Karpas-422 (cell line): Measurements from ENCODE around the gene ARMC3. TPM values are rescaled to one million over a fixed set of nuclear protein-coding genes. Genes with fewer than 3 reads are reported as not detected.

Experiments used
- DNase-seq: peaks from one replicate; pipeline ENCODE4 v3.0.0-alpha.2; 2015
- H2AFZ ChIP-seq: fragments of 200-600 bp; sonication (generic); 2 replicates; pipeline ENCODE4 v1.6.1; 2014; ENCODE audit warnings: antibody characterized with exemption, low read length, mixed read lengths
- H3K27ac ChIP-seq: fragments of 200-600 bp; sonication (generic); 2 replicates; pipeline ENCODE4 v1.5.1; 2014; ENCODE audit warnings: mild to moderate bottlenecking, low read length, moderate library complexity
- H3K27me3 ChIP-seq: fragments of 200-600 bp; sonication (generic); 2 replicates; pipeline ENCODE4 v1.6.1; 2014; ENCODE audit warnings: low read length, mixed read lengths
- H3K36me3 ChIP-seq: fragments of 200-600 bp; sonication (generic); 2 replicates; pipeline ENCODE4 v1.6.1; 2014; ENCODE audit warnings: low read length, mixed read lengths; ENCODE audit not compliant: insufficient read depth
- H3K4me1 ChIP-seq: fragments of 200-600 bp; sonication (generic); 2 replicates; pipeline ENCODE4 v1.6.1; 2014; ENCODE audit warnings: mild to moderate bottlenecking, low read length, mixed read lengths
- H3K4me2 ChIP-seq: fragments of 200-600 bp; sonication (generic); 2 replicates; pipeline ENCODE4 v1.6.1; 2014; ENCODE audit warnings: low read length, low read depth, mild to moderate bottlenecking; ENCODE audit not compliant: poor library complexity, severe bottlenecking
- H3K4me3 ChIP-seq: fragments of 200-600 bp; sonication (generic); 2 replicates; pipeline ENCODE4 v1.5.1; 2014; ENCODE audit warnings: mild to moderate bottlenecking, antibody characterized with exemption, low read length, mixed read lengths
- H3K79me2 ChIP-seq: fragments of 200-600 bp; sonication (generic); 2 replicates; pipeline ENCODE4 v1.6.1; 2014; ENCODE audit warnings: mild to moderate bottlenecking, low read length, mixed read lengths
- H3K9ac ChIP-seq: fragments of 200-600 bp; sonication (generic); 2 replicates; pipeline ENCODE4 v1.6.0; 2014; ENCODE audit warnings: low read length
- H3K9me2 ChIP-seq: fragments of 200-600 bp; sonication (generic), shearing (Covaris generic); replicated peaks from 2 replicates; pipeline ENCODE4 v1.6.0; 2014; ENCODE audit warnings: mild to moderate bottlenecking, low read length, moderate library complexity; ENCODE audit not compliant: insufficient read depth
- H3K9me3 ChIP-seq: fragments of 300-700, 200-600 bp; sonication (generic); 2 replicates; pipeline ENCODE4 v1.6.1; 2014; ENCODE audit warnings: low read length, mixed read lengths
- H4K20me1 ChIP-seq: fragments of 200-600 bp; sonication (generic); 2 replicates; pipeline ENCODE4 v1.6.1; 2014; ENCODE audit warnings: mild to moderate bottlenecking, antibody characterized with exemption, low read length, low read depth; ENCODE audit not compliant: insufficient read depth
- total RNA-seq: library from RNA; depleted of rRNA; stranded (reverse); fragments of >200 nt; shearing (Covaris generic); gene quantifications from 2 replicates; pipeline ENCODE4 v1.2.3, GENCODE V29; 2014; ENCODE audit warnings: low replicate concordance

Gene ARMC3
- total RNA-seq, 1 experiment from 2014 or later: not detected

DNA sequence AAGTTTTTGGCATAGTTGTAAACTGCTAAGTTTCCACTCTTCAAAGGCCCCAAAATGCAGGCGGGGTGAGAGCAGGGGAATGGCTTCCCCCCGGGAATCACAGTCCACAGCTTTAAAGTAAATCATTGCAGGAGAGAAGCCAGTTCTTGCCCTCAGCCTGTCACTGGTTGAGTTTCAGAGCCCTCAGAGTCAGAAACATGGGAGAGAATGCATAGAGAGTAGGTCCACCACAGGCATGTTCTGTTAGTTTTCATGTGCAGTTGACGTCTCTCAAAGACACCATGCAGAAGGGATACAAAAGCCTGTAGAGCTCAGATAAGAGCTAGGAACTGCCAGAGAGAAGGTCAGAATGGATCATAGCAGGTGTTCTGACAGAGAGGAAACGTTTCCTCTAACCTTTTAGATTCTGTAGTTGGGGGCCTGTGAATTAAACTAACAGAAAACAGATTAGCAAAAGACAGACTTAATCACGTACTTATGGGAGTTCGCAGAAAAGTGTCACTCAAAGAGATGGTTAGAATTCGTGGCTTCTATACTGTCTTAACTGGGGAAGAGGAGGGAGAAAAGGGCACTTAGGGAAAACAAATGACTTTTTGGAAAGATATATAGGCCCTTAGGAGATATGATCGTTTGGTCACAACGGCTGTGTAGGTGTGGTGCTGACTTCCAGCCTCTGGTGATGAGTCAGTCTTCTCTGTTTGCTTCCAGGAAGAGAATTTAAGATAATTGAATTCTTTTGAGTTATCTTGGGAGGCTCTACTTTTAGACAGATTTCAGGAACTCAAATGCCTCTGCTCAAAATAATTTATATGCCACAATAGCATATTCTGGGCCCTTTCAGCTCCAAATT is 119.6 kb downstream of the ARMC3 start:
- H3K9me3 ChIP-seq: no peaks in the 10 kb centered on the region
- no peaks in the 10 kb centered on the region for H3K9me2 ChIP-seq
- H3K79me2 ChIP-seq: no peaks in the 10 kb centered on the region
- H3K4me1 ChIP-seq: no peaks in the 10 kb centered on the region
- no peaks in the 10 kb centered on the region for H3K27me3 ChIP-seq
- H2AFZ ChIP-seq: no peak overlapping the region
- no peak overlapping the region for H3K4me3 ChIP-seq
- no peak for DNase-seq
- no peaks in the 10 kb centered on the region for H3K36me3 ChIP-seq
- no peak overlapping the region for H3K9ac ChIP-seq
- no peaks in the 10 kb centered on the region for H4K20me1 ChIP-seq
- H3K4me2 ChIP-seq: no peak overlapping the region
- no peak overlapping the region for H3K27ac ChIP-seq

DNA sequence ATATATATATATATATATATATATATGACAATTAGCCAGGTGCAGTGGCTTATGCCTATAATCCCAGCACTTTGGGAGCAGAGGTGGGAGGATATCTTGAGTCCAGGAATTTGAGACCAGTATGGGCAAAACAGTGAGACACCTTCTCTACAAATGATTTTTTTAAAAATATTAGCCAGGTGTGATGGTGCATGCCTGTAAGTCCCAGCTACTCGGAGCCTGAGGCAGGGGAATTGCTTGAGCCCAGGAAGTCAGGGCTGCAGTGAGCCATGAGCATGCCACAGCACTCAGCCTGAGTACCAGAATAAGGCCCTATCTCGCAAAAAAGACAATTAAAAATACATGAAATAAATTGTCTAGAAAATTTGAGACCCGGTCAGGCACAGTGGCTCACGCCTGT is 120.3 kb downstream of the ARMC3 start:
- Histone ChIP-seq H3K27me3 (no peaks in the 10 kb centered on the region), H4K20me1 (no peaks in the 10 kb centered on the region), H3K9me3 (no peaks in the 10 kb centered on the region), H3K4me2 (no peak overlapping the region), H3K9ac (no peak overlapping the region), H2AFZ (no peak overlapping the region), H3K79me2 (no peaks in the 10 kb centered on the region), H3K36me3 (no peaks in the 10 kb centered on the region), H3K9me2 (no peaks in the 10 kb centered on the region), H3K27ac (no peak overlapping the region), H3K4me3 (no peak overlapping the region), H3K4me1 (no peaks in the 10 kb centered on the region)
- no peak for DNase-seq

DNA sequence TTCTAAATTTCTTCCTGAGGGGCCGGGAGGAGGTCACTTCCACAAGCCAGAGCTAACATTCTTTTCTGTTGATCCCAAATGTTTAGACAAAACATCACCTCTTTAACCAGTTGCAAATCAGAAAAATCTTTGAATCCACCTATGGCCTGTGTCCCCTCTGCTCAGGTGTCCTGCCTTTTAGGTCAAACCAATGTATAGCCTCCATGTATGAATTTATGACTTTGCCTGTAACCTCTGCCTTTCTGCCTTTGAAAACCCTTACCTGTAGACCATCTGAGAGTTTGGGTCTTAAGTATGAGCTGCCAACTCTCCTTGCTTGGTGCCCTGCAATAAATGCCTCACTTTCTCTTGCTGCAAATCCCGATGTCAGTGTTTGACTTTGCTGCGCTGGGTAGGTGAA is 123.4 kb downstream of the ARMC3 start:
- no peaks in the 10 kb centered on the region for H3K27me3 ChIP-seq
- H3K9ac ChIP-seq: no peak overlapping the region
- no peaks in the 10 kb centered on the region for H4K20me1 ChIP-seq
- no peak overlapping the region for H3K27ac ChIP-seq
- no peaks in the 10 kb centered on the region for H3K9me2 ChIP-seq
- no peaks in the 10 kb centered on the region for H3K4me1 ChIP-seq
- no peak overlapping the region for H3K4me2 ChIP-seq
- no peak for DNase-seq
- no peak overlapping the region for H2AFZ ChIP-seq
- no peak overlapping the region for H3K4me3 ChIP-seq
- no peaks in the 10 kb centered on the region for H3K79me2 ChIP-seq
- no peaks in the 10 kb centered on the region for H3K36me3 ChIP-seq
- H3K9me3 ChIP-seq: no peaks in the 10 kb centered on the region

DNA sequence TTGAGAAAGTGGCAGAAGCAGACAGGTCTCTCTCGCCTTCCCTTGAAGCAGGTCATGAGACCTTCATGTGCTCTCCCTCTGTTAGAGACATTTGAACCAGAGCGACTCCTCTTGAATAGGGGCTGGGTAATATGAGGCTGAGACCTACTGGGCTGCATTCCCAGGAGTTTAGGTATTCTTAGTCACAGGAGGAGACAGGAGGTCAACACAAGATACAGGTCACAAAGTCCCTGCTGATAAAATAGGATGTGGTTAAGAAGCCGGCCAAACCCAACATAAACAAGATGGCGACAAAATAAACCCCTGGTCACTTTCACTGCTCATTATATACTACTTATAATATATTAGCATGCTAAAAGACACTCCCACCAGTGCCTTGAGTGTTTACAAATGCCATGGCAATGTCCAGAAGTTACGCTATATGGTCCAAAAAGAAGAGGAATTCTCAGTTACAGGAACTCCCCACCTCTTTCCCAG is 124.0 kb downstream of the ARMC3 start:
- H3K9ac ChIP-seq: no peak overlapping the region
- no peaks in the 10 kb centered on the region for H3K79me2 ChIP-seq
- no peaks in the 10 kb centered on the region for H3K36me3 ChIP-seq
- no peak overlapping the region for H2AFZ ChIP-seq
- no peak for DNase-seq
- no peaks in the 10 kb centered on the region for H3K9me3 ChIP-seq
- H3K4me3 ChIP-seq: no peak overlapping the region
- H3K27ac ChIP-seq: no peak overlapping the region
- no peaks in the 10 kb centered on the region for H3K27me3 ChIP-seq
- H3K4me1 ChIP-seq: no peaks in the 10 kb centered on the region
- no peaks in the 10 kb centered on the region for H4K20me1 ChIP-seq
- H3K4me2 ChIP-seq: no peak overlapping the region
- no peaks in the 10 kb centered on the region for H3K9me2 ChIP-seq

DNA sequence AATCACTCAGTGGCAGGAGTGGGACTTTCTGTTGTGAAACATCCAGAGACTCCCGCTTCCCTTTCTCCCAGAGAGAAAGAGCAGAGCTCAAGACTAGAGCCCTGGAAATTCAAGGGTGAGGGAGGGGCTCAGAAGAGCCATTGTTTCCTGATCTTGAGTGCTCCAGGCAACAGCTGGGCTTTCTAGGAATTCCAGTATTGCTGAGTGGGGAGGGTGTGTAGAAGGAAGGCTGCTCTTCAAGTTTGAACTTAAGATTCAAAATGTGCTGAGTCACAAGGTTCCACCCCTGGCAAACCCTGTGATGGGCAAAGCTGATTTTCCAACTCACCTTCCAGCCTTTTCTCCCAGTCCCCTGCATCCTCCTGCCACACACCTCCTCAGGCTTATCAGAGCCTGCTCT is 125.2 kb downstream of the ARMC3 start:
- DNase-seq: no peak
- no peak overlapping the region for H3K9ac ChIP-seq
- H3K79me2 ChIP-seq: no peaks in the 10 kb centered on the region
- H3K27me3 ChIP-seq: no peaks in the 10 kb centered on the region
- no peak overlapping the region for H3K27ac ChIP-seq
- no peaks in the 10 kb centered on the region for H3K36me3 ChIP-seq
- H3K9me2 ChIP-seq: no peaks in the 10 kb centered on the region
- no peaks in the 10 kb centered on the region for H3K4me1 ChIP-seq
- H3K4me2 ChIP-seq: no peak overlapping the region
- H2AFZ ChIP-seq: no peak overlapping the region
- no peaks in the 10 kb centered on the region for H3K9me3 ChIP-seq
- H4K20me1 ChIP-seq: no peaks in the 10 kb centered on the region
- no peak overlapping the region for H3K4me3 ChIP-seq

DNA sequence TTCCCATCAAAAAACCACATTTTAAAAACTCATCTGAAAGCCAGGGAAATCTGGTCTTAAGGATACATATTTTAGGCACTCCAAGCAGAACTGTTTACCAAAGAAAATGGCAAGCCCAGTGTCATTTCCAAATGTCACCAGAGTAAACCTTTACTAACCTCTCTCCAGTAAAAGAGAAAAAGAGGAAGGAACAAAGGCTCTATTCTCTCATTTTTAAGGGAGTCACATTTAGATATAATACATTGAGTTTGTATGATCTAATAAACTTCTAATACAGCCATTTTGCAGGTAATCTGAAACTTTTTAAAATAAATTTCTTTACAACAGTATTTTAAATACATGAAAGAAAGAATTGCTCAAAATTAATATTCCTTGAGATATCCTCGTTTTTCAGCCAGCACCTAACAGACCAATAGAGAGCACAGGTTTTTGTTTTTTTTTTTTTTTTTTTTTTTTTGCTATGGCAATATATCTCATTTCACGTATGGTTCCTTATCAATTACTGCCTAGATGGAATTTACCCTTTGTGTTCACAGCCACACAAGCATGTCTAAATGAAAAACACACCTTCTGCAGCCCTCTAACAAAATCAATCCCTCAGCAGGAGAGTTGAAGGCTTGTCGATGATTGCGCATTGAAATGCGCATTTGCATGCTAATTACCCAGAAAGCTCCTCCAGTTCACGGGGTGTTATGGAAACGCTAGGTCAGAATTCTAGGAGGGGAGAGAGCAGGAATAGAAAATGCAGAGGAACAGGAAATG is 127.8 kb downstream of the ARMC3 start:
- no peak overlapping the region for H3K4me3 ChIP-seq
- no peak overlapping the region for H2AFZ ChIP-seq
- H3K79me2 ChIP-seq: no peaks in the 10 kb centered on the region
- no peak overlapping the region for H3K4me2 ChIP-seq
- no peak overlapping the region for H3K27ac ChIP-seq
- no peaks in the 10 kb centered on the region for H3K4me1 ChIP-seq
- H3K9me3 ChIP-seq: no peaks in the 10 kb centered on the region
- no peak for DNase-seq
- no peaks in the 10 kb centered on the region for H3K27me3 ChIP-seq
- H3K9me2 ChIP-seq: no peaks in the 10 kb centered on the region
- no peak overlapping the region for H3K9ac ChIP-seq
- no peaks in the 10 kb centered on the region for H4K20me1 ChIP-seq
- no peaks in the 10 kb centered on the region for H3K36me3 ChIP-seq

DNA sequence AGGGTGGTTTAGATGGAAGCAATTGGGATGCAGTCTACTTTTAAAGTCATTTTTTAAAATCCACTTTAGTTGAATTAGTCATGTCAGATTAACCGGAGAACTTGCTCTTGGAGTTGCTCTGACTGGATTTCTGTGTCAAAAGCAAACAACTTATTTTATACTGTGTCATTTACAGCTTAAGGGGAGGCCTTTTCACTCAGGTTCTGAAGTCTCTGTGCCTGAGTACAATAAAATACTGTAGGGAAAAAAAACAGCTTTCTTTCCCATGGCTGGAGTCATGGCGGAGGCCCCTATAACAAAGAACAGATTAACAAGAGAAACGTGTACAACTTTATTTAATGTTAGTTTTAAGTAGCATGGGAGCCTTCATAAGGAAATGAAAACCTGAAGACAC is 128.3 kb downstream of the ARMC3 start:
- Histone ChIP-seq H3K27ac (no peak overlapping the region), H2AFZ (no peak overlapping the region), H3K79me2 (no peaks in the 10 kb centered on the region), H3K27me3 (no peaks in the 10 kb centered on the region), H3K4me2 (no peak overlapping the region), H3K9me2 (no peaks in the 10 kb centered on the region), H3K9me3 (no peaks in the 10 kb centered on the region), H3K4me1 (no peaks in the 10 kb centered on the region), H3K36me3 (no peaks in the 10 kb centered on the region), H3K9ac (no peak overlapping the region), H4K20me1 (no peaks in the 10 kb centered on the region), H3K4me3 (no peak overlapping the region)
- DNase-seq: no peak

DNA sequence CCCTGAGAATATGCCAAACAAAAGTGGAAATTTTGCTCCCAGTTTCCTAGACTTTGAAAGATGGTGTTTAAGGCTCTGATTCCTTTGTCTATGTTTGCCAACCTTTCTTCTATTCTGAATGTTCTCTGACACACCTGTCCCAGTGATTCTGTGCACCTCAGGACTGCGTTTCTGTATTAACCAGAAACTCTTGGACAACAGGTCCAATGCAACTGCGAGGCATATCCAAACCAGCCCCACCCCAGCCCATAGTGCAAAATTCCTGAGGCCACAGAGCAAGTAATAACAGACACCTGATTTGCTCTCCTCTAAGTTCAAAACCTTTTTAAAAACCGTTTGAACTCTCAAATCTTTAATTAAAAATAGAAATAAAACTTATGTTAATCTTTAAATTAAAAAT is 130.5 kb downstream of the ARMC3 start:
- no peak for DNase-seq
- H3K9me3 ChIP-seq: no peaks in the 10 kb centered on the region
- no peak overlapping the region for H3K27ac ChIP-seq
- H3K36me3 ChIP-seq: no peaks in the 10 kb centered on the region
- no peaks in the 10 kb centered on the region for H3K27me3 ChIP-seq
- no peaks in the 10 kb centered on the region for H3K9me2 ChIP-seq
- no peaks in the 10 kb centered on the region for H3K79me2 ChIP-seq
- H3K9ac ChIP-seq: no peak overlapping the region
- H3K4me2 ChIP-seq: no peak overlapping the region
- H2AFZ ChIP-seq: no peak overlapping the region
- no peaks in the 10 kb centered on the region for H4K20me1 ChIP-seq
- H3K4me3 ChIP-seq: no peak overlapping the region
- H3K4me1 ChIP-seq: no peaks in the 10 kb centered on the region
